Stimulated activated CD4-positive, alpha-beta T cell treated with anti-CD3 and anti-CD28 coated beads, Interleukin-4, amount 100 ng/mL, for 24 hours (primary cell): ENCODE results near the gene ORAI3.
A peak's percentile ranks its signal among the peaks of the same experiment; 100 is the strongest.
"Not testable (repeated sequence)": the region's sequence is repeated elsewhere in the genome, so short reads cannot be mapped to it uniquely, and the experiment has no call there.

ENCODE experiments used
- DNase-seq: peaks from one replicate; pipeline ENCODE4 v3.0.0-alpha.2; 2020

The ORAI3 gene

GRCh38 chr16:30924076-30924912 lies 24.6 kb upstream of the ORAI3 start:
- DNase-seq = no peak

GRCh38 chr16:30924913-30925631 lies 23.8 kb upstream of the ORAI3 start:
- no peak for DNase-seq

GRCh38 chr16:30925632-30925987 lies 23.3 kb upstream of the ORAI3 start:
- no peak for DNase-seq

- DNase-seq = no peak
Observed at GRCh38 chr16:30925995-30926811, 22.7 kb upstream of the ORAI3 start.

- no peak for DNase-seq
Observed at GRCh38 chr16:30926937-30927788, 21.7 kb upstream of the ORAI3 start.

- DNase-seq = peak; percentile 55
Observed at GRCh38 chr16:30927789-30928378, 21.0 kb upstream of the ORAI3 start.

- DNase-seq = no peak
Observed at GRCh38 chr16:30928390-30928789, 20.5 kb upstream of the ORAI3 start.

GRCh38 chr16:30929167-30929566 lies 19.7 kb upstream of the ORAI3 start:
- no peak for DNase-seq

- no peak for DNase-seq
Observed at GRCh38 chr16:30930160-30930571, 18.7 kb upstream of the ORAI3 start.

GRCh38 chr16:30931068-30931650 lies 17.7 kb upstream of the ORAI3 start:
- no peak for DNase-seq

GRCh38 chr16:30934827-30935557 lies 13.9 kb upstream of the ORAI3 start:
- peak; percentile 42 for DNase-seq

GRCh38 chr16:30937692-30938091 lies 11.2 kb upstream of the ORAI3 start:
- no peak for DNase-seq

GRCh38 chr16:30939571-30939970 lies 9.3 kb upstream of the ORAI3 start:
- not testable (repeated sequence) for DNase-seq

GRCh38 chr16:30941600-30942425 lies 7.1 kb upstream of the ORAI3 start:
- DNase-seq = peak; percentile 68

- no peak for DNase-seq
Observed at GRCh38 chr16:30942426-30942806, 6.5 kb upstream of the ORAI3 start.

GRCh38 chr16:30944352-30944751 lies 4.5 kb upstream of the ORAI3 start:
- DNase-seq = no peak

- no peak for DNase-seq
Observed at GRCh38 chr16:30946671-30947540, 2.0 kb upstream of the ORAI3 start.

GRCh38 chr16:30947541-30947858 lies 1.4 kb upstream of the ORAI3 start:
- no peak for DNase-seq
